PC-3 (cell line): ENCODE measurements around the gene IP6K3.

Source experiments
- CTCF ChIP-seq: fragments of 300-600 bp; sonication (generic); conservative IDR thresholded peaks from 2 replicates; pipeline ENCODE4 v1.5.1; 2017; ENCODE audit warnings: antibody characterized with exemption, low read depth, mild to moderate bottlenecking, low read length
- EZH2 ChIP-seq: fragments of 300-600 bp; sonication (generic); IDR thresholded peaks from one replicate; pipeline ENCODE4 v1.6.1; 2017; ENCODE audit warnings: antibody characterized with exemption, mild to moderate bottlenecking, low read length; ENCODE audit not compliant: unreplicated experiment
- EZH2phosphoT487 ChIP-seq: fragments of 300-600 bp; sonication (generic); IDR thresholded peaks from 2 replicates; pipeline ENCODE4 v1.6.1; 2018; ENCODE audit warnings: mild to moderate bottlenecking, antibody characterized with exemption, low read length, borderline replicate concordance

GRCh38 chr6:33705955-33706725, 40.6 kb downstream of the IP6K3 start:
- TF ChIP-seq EZH2phosphoT487, result no peak
- TF ChIP-seq CTCF, result no peak
- TF ChIP-seq EZH2, result no peak
